GM10248 (cell line): ENCODE measurements around the gene FAM53B.

Source experiments
- CTCF ChIA-PET: fragments of 300-600 bp; sonication (Branson Sonifier 250); formaldehyde crosslinking; extraction: SDS; loops from one replicate; lab custom pipeline; 2021; ENCODE audit warnings: antibody characterized with exemption; lab: Yijun Ruan, JAX
- POLR2A ChIA-PET: fragments of 350-650 bp; sonication (Branson Sonifier 250); formaldehyde crosslinking; extraction: SDS; loops from one replicate; lab custom pipeline; 2020; ENCODE audit warnings: antibody characterized with exemption; lab: Yijun Ruan, JAX
- DNase-seq: peaks from one replicate; pipeline ENCODE4 v3.0.0; 2012; ENCODE audit errors: extremely low spot score
- CTCF ChIP-seq: IDR thresholded peaks from 2 replicates; pipeline ENCODE4 v1.5.1; 2012; ENCODE audit warnings: mild to moderate bottlenecking, low read depth; ENCODE audit errors: extremely low read depth, missing control alignments, control extremely low read depth

Gene FAM53B

GRCh38 chr10:124703778-124704427 lies 40.3 kb downstream of the FAM53B start:
- CTCF ChIA-PET = interaction anchor here (2.6 to 7.1 kb wide), 3 partner anchors 15 to 37 kb away, joined by 9 to 86 read pairs (median 42); no protein-coding TSS in a partner anchor
- POLR2A ChIA-PET = no interaction called here

GRCh38 chr10:124703372-124703771 lies 40.8 kb downstream of the FAM53B start:
- TF ChIP-seq CTCF = no peak

More at GRCh38 chr10:124703778-124704427, 40.3 kb downstream of the FAM53B start:
- TF ChIP-seq CTCF = no peak
- no peak for DNase-seq

GRCh38 chr10:124701881-124702656 lies 42.1 kb downstream of the FAM53B start:
- ChIA-PET POLR2A (no interaction called here), CTCF (interaction anchor here (1.0 to 1.9 kb wide), 5 partner anchors 13 to 39 kb away, joined by 3 to 11 read pairs (median 4); no protein-coding TSS in a partner anchor)
- no peak for DNase-seq
- TF ChIP-seq CTCF = no peak

More at GRCh38 chr10:124703372-124703771, 40.8 kb downstream of the FAM53B start:
- CTCF ChIA-PET = interaction anchor here (7.0 to 7.1 kb wide), 2 partner anchors 16 to 38 kb away, joined by 42 to 86 read pairs; no protein-coding TSS in a partner anchor
- POLR2A ChIA-PET = no interaction called here
- no peak for DNase-seq

- no peak for DNase-seq
- POLR2A ChIA-PET = no interaction called here
- CTCF ChIA-PET = interaction anchor here (0.9 to 1.9 kb wide), 8 partner anchors 12 to 40 kb away, joined by 3 to 11 read pairs (median 4); no protein-coding TSS in a partner anchor
- no peak for TF ChIP-seq CTCF
Observed at GRCh38 chr10:124701435-124701834, 42.7 kb downstream of the FAM53B start.

- DNase-seq = no peak
- CTCF ChIA-PET = interaction anchor here (0.9 to 1.9 kb wide), 6 partner anchors 12 to 40 kb away, joined by 3 to 11 read pairs (median 5); no protein-coding TSS in a partner anchor
- no peak for TF ChIP-seq CTCF
- POLR2A ChIA-PET = no interaction called here
Observed at GRCh38 chr10:124701038-124701365, 43.2 kb downstream of the FAM53B start.

GRCh38 chr10:124700293-124701037 lies 43.7 kb downstream of the FAM53B start:
- no peak for TF ChIP-seq CTCF
- no peak for DNase-seq
- ChIA-PET POLR2A (no interaction called here), CTCF (interaction anchor here (0.9 to 1.9 kb wide), 7 partner anchors 12 to 41 kb away, joined by 3 to 11 read pairs (median 4); no protein-coding TSS in a partner anchor)
